ENCODE data around the gene ANO3.

The ANO3 gene

DNA sequence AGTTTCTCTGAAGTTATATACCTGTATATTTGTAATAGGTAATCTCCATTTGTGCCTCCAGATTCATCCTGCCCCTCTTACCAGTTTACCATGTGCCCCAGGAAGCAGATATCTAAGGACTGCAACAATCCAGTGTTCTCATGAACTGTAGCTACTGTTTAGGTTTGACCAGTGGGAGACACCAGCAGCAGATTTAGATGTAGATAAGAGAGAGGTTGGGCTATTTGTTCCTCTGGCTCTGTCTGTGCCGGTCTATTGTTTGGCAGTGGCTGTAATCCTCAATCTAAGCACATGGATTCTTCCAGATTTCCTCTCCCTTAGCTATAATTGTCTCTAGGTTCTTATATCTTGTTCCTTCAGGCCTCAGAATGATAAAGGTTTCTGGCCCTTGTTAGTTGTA, 88.4 kb downstream of the ANO3 start:
- TF ChIP-seq CTCF (IDR thresholded peaks at IDR 0.05): no peak
- no peaks in the 10 kb centered on the region for H3K9me3 Mint-ChIP-seq
- H3K36me3 Mint-ChIP-seq (ENCODE audit: low read depth): no peaks in the 10 kb centered on the region
- no peak overlapping the region for H3K27ac Mint-ChIP-seq
- no peak for DNase-seq
- H3K27me3 Mint-ChIP-seq (ENCODE audit: low read depth, poor library complexity): peaks cover 3% of the 10 kb centered on the region
- H3K4me1 Mint-ChIP-seq: no peaks in the 10 kb centered on the region
- H3K4me3 Mint-ChIP-seq: no peak overlapping the region

DNA sequence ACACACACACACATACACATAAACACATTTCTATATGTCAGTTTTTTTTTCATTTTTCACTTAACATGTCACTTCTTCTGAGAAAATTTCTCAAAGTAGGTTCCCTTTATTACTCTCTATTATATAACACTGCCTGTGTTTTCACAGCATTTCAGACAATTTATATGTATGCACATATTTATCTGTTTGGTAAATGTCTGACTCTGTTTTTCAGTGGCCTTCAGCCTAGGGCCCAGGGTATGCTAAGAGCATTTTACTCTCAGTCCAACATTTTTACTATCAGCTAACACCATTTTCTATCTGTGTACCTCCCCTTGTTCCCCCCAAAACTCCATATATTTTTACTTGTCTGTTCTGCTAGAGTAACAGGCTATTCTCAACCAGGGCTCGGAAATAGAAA, 92.3 kb downstream of the ANO3 start:
- no peak overlapping the region for H3K27ac Mint-ChIP-seq
- H3K36me3 Mint-ChIP-seq (ENCODE audit: low read depth): no peaks in the 10 kb centered on the region
- TF ChIP-seq CTCF (IDR thresholded peaks at IDR 0.05): no peak

GRCh38 chr11:26439854-26440253, 107.9 kb downstream of the ANO3 start:
- Mint-ChIP-seq H3K4me3 (no peak overlapping the region), H3K9me3 (no peaks in the 10 kb centered on the region), H3K27me3 (ENCODE audit: low read depth, poor library complexity) (peaks cover 4% of the 10 kb centered on the region), H3K36me3 (ENCODE audit: low read depth) (no peaks in the 10 kb centered on the region), H3K27ac (no peak overlapping the region), H3K4me1 (no peaks in the 10 kb centered on the region)
- no peak for TF ChIP-seq CTCF (IDR thresholded peaks at IDR 0.05)
- DNase-seq: no peak

More for the DNA sequence above, 92.3 kb downstream of the ANO3 start:
- Mint-ChIP-seq H3K9me3 (no peaks in the 10 kb centered on the region), H3K4me3 (no peak overlapping the region), H3K27me3 (ENCODE audit: low read depth, poor library complexity) (peaks cover 3% of the 10 kb centered on the region), H3K4me1 (no peaks in the 10 kb centered on the region)
- no peak for DNase-seq

- Mint-ChIP-seq H3K9me3 (no peaks in the 10 kb centered on the region), H3K36me3 (ENCODE audit: low read depth) (no peaks in the 10 kb centered on the region), H3K27ac (no peak overlapping the region), H3K27me3 (ENCODE audit: low read depth, poor library complexity) (peaks cover 4% of the 10 kb centered on the region), H3K4me3 (no peak overlapping the region), H3K4me1 (no peaks in the 10 kb centered on the region)
- no peak for TF ChIP-seq CTCF (IDR thresholded peaks at IDR 0.05)
- DNase-seq: no peak
Observed at GRCh38 chr11:26442131-26442530, 110.2 kb downstream of the ANO3 start.

- Mint-ChIP-seq H3K4me1 (no peaks in the 10 kb centered on the region), H3K9me3 (no peaks in the 10 kb centered on the region), H3K27ac (no peak overlapping the region), H3K36me3 (ENCODE audit: low read depth) (no peaks in the 10 kb centered on the region), H3K27me3 (ENCODE audit: low read depth, poor library complexity) (peaks cover 4% of the 10 kb centered on the region), H3K4me3 (no peak overlapping the region)
- no peak for DNase-seq
- no peak for TF ChIP-seq CTCF (IDR thresholded peaks at IDR 0.05)
Observed at GRCh38 chr11:26443617-26444016, 111.7 kb downstream of the ANO3 start.

DNA sequence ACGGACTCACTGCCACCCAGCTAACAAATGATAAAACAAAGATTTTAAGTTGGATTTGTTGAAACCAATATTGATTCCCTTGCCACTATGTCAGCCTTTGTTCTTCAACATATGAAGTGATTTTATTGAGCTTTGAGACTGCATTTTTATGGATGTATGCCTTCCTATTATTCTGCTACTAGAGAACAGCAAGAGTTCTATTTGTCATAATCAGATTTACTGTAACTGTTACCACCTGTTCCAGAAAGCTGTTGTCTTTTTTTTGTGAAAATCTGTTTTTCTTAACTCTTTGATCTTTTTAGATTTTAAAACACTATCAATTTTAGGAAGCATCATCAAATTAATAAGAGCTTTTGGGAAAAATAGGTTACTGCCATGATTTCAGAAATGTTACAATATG, 125.7 kb downstream of the ANO3 start:
- peaks cover 8% of the 10 kb centered on the region for H3K9me3 Mint-ChIP-seq

More for the DNA sequence above, 125.7 kb downstream of the ANO3 start:
- H3K27me3 Mint-ChIP-seq (ENCODE audit: low read depth, poor library complexity): peaks cover 6% of the 10 kb centered on the region
- H3K4me1 Mint-ChIP-seq: no peaks in the 10 kb centered on the region
- no peak for TF ChIP-seq CTCF (IDR thresholded peaks at IDR 0.05)
- no peak overlapping the region for H3K4me3 Mint-ChIP-seq
- no peak overlapping the region for H3K27ac Mint-ChIP-seq
- no peak for DNase-seq
- no peaks in the 10 kb centered on the region for H3K36me3 Mint-ChIP-seq (ENCODE audit: low read depth)
